GM12874 (cell line): ENCODE data around the gene NTN1.

Source experiments
- TF ChIP-seq, protein P1 (sequence below): IDR thresholded peaks from 2 replicates; pipeline ENCODE4 v1.5.1; 2011; ENCODE audit warnings: low read depth, mild to moderate bottlenecking, control low read depth, low read length, moderate library complexity; ENCODE audit not compliant: insufficient read depth

NTN1 gene

DNA sequence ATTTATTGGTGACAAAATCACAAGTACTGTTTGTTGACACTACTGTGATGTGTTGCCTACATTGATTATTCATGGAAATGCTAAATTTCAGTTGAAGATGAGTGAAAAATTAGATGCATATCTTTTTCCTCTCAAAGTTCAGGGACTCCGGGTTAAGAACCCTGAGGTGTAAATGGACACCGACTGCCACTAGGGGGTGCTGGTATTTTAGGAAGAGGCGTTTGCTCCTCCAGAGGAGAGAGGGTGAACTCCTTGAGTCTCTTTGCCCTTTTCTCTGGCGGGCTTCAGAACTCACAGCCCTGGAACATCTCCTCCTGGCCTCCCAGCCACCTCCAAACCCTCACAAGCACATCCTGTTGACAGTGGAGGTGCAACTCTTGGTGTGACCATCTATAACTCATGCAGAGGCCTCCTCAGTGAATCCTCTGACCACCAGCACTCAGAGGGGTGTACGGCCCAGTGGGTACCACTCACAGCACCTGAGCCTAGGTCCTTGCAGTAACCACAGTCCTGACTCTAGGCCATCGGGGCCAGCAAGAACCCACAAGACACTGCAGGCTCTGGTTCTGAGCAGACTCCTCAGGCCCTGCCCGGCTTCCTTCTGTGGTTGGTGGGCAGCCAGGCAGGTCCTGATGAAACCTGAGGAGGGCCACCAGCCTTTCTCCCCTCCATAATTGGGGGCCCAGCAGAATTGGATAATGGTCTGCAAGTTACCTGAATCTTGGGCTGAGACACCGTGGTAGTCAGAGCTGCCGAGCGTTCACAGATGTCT is 29.6 kb upstream of the NTN1 start:
- TF ChIP-seq, protein P1, sequence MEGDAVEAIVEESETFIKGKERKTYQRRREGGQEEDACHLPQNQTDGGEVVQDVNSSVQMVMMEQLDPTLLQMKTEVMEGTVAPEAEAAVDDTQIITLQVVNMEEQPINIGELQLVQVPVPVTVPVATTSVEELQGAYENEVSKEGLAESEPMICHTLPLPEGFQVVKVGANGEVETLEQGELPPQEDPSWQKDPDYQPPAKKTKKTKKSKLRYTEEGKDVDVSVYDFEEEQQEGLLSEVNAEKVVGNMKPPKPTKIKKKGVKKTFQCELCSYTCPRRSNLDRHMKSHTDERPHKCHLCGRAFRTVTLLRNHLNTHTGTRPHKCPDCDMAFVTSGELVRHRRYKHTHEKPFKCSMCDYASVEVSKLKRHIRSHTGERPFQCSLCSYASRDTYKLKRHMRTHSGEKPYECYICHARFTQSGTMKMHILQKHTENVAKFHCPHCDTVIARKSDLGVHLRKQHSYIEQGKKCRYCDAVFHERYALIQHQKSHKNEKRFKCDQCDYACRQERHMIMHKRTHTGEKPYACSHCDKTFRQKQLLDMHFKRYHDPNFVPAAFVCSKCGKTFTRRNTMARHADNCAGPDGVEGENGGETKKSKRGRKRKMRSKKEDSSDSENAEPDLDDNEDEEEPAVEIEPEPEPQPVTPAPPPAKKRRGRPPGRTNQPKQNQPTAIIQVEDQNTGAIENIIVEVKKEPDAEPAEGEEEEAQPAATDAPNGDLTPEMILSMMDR, result peak; percentile 65

DNA sequence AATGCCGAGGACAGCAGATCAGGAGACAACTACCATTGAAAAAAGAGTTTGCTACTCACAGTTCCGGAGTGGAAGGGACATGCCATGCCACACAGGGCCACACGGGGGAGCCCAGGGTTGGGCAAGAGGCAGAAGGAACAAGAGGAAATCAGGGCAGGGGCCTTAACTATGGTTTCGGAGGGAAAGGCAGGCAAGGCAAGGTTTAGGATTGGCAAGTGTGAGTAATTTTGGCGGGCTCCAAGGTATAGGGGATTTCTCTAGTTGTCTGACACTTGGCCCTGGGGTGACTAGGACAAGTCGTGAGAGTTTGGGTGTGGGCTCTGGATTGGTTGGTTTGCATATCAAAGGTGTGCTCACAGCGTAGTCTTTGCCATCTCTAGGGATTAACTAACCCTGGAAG is 27.0 kb upstream of the NTN1 start:
- TF ChIP-seq, protein P1, result peak; percentile 71

DNA sequence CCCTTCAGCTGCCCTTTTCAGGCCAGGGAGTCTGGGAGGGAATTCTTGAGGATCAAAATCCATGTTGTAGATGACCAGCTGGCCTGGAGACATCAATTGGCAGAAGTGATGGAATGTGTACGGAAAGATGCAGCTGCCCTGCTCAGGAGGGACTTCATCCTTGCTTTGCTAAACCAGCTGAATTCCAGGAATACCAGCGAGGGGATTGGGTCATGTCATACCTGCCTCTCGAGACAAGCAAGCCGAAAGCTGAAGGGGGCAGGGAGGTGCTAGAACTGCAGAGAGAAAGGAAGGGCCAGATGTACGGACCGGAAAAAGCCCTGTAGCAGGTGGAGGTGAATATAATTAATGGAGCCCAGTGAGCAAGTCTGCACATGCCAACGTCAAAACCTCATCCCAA is 25.6 kb upstream of the NTN1 start:
- TF ChIP-seq, protein P1, result no peak

DNA sequence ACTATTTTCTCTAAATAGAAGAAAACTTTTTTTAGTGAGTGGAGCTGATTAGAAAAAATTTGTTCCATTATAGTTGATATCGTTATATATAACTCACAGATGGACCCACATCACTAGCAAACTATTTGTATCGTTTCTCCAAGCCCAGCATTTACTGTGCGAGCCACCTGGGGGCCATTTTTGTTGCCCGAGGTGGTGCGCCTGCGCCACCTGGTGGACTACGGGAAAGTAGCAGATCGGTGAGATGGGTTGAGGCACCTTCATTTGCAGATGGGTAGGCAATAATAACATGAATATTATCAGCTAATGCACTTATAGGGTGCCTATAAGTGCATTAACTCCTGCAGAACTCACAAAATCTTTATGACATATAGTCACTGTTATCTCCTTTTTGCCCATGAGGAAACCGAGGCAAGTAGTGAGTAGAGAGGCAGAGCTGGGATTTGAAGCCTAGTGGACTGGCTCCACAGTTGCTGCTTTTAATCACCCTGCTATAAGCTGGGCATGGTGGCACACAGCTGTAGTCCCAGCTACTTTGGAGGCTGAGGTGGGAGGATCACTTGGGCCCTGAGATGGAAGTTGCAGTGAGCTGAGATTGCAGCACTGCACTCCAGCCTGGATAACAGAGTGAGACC is 23.2 kb upstream of the NTN1 start:
- TF ChIP-seq, protein P1, result peak; percentile 87

DNA sequence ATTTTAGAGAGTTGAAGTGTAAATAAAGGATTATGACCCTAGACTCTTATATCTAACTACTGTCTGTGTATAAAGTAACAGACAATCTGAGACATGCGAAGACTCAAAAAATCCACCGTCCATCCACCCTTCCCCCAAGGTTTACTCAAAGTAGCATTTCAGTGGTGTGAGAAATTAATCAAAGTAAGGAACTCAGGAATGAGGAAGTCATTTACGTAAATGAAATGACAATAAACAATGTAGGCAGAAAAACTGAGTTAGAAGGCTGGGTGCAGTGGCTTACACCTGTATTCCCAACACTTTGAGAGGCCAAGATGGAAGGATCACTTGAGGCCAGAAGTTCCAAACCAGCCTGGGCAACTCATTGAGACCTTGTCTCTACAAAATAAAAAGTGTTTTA is 19.8 kb upstream of the NTN1 start:
- TF ChIP-seq, protein P1, result no peak

DNA sequence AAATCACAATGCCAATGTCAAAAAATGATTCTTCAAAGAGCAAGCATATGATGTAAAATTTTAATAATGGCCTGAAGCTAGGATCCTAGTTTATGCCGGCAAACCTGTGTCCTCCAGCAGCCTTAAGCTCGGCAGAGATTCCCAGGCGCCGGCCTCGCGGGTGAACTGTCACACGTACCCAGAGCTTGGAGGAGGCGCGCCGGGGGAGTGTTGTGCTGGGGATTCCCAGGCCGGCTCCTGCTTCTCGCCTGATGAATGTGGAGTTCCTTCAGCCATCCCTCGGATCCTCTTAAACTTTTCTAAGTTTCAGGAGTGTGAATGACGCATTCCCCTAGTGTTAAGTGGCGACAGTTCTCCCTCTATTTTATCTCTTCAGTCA is 19.1 kb upstream of the NTN1 start:
- TF ChIP-seq, protein P1, result no peak

DNA sequence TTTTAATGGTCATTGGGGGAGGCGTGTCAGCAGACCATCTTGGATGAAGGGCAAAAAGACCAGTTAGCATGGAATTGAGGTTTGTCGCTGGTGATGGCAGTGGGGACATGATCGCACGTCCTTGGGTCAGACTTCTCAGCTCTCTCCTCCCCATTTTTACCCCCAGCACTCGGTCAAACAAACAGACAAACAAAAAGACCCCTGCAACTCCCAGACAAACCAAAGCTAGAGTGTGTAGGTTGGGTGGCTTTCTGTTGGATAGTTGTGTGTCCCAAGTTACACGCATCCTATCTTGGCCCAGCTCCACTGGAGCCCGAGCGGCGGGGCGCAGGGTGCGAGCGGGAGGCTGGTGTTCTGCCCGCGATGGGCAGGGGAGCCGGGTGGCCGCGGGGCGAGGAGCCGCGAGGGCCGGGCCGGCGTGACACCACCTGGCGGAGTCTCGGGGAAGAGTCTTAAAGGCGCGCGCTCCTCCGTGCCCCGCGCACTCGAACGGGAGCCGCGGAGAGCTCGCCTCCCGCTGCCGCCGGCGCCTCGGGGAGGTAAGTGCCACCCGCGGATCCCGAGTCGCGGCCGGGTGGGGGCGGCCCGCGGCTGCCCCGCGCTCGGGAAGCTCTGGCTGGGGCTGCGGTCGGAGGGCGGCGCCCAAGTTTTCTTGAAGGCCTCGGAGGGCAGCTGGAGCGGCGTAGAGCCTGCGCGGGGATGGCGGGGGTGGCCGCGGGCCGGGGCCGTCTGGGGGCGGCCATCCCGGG is 18.5 kb upstream of the NTN1 start:
- TF ChIP-seq, protein P1, result peak; percentile 61
